NCI-H146 treated with DMSO at 0.1 percent for 48 hours (cell line): ENCODE data around the gene LRP3.
A peak's percentile ranks its signal among the peaks of the same experiment; 100 is the strongest.
"Not testable (repeated sequence)": the region's sequence is repeated elsewhere in the genome, so short reads cannot be mapped to it uniquely, and the experiment has no call there.

Experiments used
- DNase-seq: peaks from one replicate; lab custom pipeline; 2025; ENCODE audit not compliant: unreplicated experiment; lab: John Stamatoyannopoulos, UW

LRP3 gene

GRCh38 chr19:33201886-33202545, 7.9 kb downstream of the LRP3 start:
- no peak for DNase-seq

GRCh38 chr19:33202546-33203507, 8.7 kb downstream of the LRP3 start:
- no peak for DNase-seq

- DNase-seq = no peak
Observed at GRCh38 chr19:33203529-33203928, 9.4 kb downstream of the LRP3 start.

- no peak for DNase-seq
Observed at GRCh38 chr19:33204136-33204973, 10.2 kb downstream of the LRP3 start.

- no peak for DNase-seq
Observed at GRCh38 chr19:33205110-33205509, 11.0 kb downstream of the LRP3 start.

GRCh38 chr19:33205531-33206260, 11.6 kb downstream of the LRP3 start:
- DNase-seq = no peak

- no peak for DNase-seq
Observed at GRCh38 chr19:33206261-33207039, 12.3 kb downstream of the LRP3 start.

GRCh38 chr19:33207040-33207620, 13.0 kb downstream of the LRP3 start:
- DNase-seq = no peak

GRCh38 chr19:33207903-33208302, 13.8 kb downstream of the LRP3 start:
- no peak for DNase-seq

- DNase-seq = no peak
Observed at GRCh38 chr19:33208371-33208895, 14.3 kb downstream of the LRP3 start.

- no peak for DNase-seq
Observed at GRCh38 chr19:33208904-33209849, 15.0 kb downstream of the LRP3 start.

GRCh38 chr19:33209850-33210230, 15.7 kb downstream of the LRP3 start:
- DNase-seq = not testable (repeated sequence)

GRCh38 chr19:33210266-33210940, 16.3 kb downstream of the LRP3 start:
- DNase-seq = no peak

- DNase-seq = no peak
Observed at GRCh38 chr19:33211794-33212435, 17.8 kb downstream of the LRP3 start.

GRCh38 chr19:33212436-33213172, 18.5 kb downstream of the LRP3 start:
- no peak for DNase-seq

GRCh38 chr19:33214596-33214995, 20.5 kb downstream of the LRP3 start:
- peak; percentile 12 for DNase-seq
